ENCODE measurements around the gene GPN1. TPM values are rescaled to one million over a fixed set of nuclear protein-coding genes. Genes with fewer than 3 reads are reported as not detected.
A peak's percentile ranks its signal among the peaks of the same experiment; 100 is the strongest.

Gene GPN1
- total RNA-seq, 1 experiment from 2014 or later: 35.9 TPM

- TF ChIP-seq ATF3 (CRISPR knock-in tag; conservative IDR thresholded peaks at IDR 0.05) (no peak), KAT7 (CRISPR knock-in tag; IDR thresholded peaks at IDR 0.05; ENCODE audit: borderline replicate concordance) (no peak), USF1 (CRISPR knock-in tag; IDR thresholded peaks at IDR 0.05) (peak; percentile 94), CBFB (CRISPR knock-in tag; IDR thresholded peaks at IDR 0.05; ENCODE audit: low read depth) (no peak), ZMAT4 (CRISPR knock-in tag; IDR thresholded peaks at IDR 0.05) (no peak), SP1 (CRISPR knock-in tag; conservative IDR thresholded peaks at IDR 0.05) (peak; percentile 45; the same call in 1 of the 2 replicates), ZNF317 (CRISPR knock-in tag; IDR thresholded peaks at IDR 0.05; ENCODE audit: borderline replicate concordance, low read depth) (no peak), ATF1 (CRISPR knock-in tag; IDR thresholded peaks at IDR 0.05) (no peak), ZNF396 (CRISPR knock-in tag; IDR thresholded peaks at IDR 0.05; ENCODE audit: borderline replicate concordance) (no peak), ZNF121 (CRISPR knock-in tag; IDR thresholded peaks at IDR 0.05) (no peak), ZNF416 (CRISPR knock-in tag; IDR thresholded peaks at IDR 0.05) (no peak), SMAD4 (CRISPR knock-in tag; IDR thresholded peaks at IDR 0.05) (no peak), ZSCAN18 (CRISPR knock-in tag; IDR thresholded peaks at IDR 0.05) (no peak), MLX (CRISPR knock-in tag; IDR thresholded peaks at IDR 0.05) (no peak)
Observed at GRCh38 chr2:27582695-27583389, 46.0 kb upstream of the GPN1 start, which contains the start of gene ZNF512 (continued).

GRCh38 chr2:27583390-27583915 lies 45.4 kb upstream of the GPN1 start:
- TF ChIP-seq ESRRA (CRISPR knock-in tag; IDR thresholded peaks at IDR 0.05; ENCODE audit: borderline replicate concordance) (no peak), ATF1 (CRISPR knock-in tag; IDR thresholded peaks at IDR 0.05) (no peak), USF1 (CRISPR knock-in tag; IDR thresholded peaks at IDR 0.05) (no peak), CBFB (CRISPR knock-in tag; IDR thresholded peaks at IDR 0.05; ENCODE audit: low read depth) (no peak), JUN (CRISPR knock-in tag; IDR thresholded peaks at IDR 0.05) (no peak), MYBL2 (CRISPR knock-in tag; IDR thresholded peaks at IDR 0.05) (no peak), RELA (CRISPR knock-in tag; IDR thresholded peaks at IDR 0.05; ENCODE audit: borderline replicate concordance) (no peak), MXD4 (CRISPR knock-in tag; IDR thresholded peaks at IDR 0.05; ENCODE audit: borderline replicate concordance) (no peak), ZSCAN18 (CRISPR knock-in tag; IDR thresholded peaks at IDR 0.05) (no peak), NFE2L1 (CRISPR knock-in tag; IDR thresholded peaks at IDR 0.05) (no peak), ZNF138 (CRISPR knock-in tag; conservative IDR thresholded peaks at IDR 0.05) (no peak), ZNF317 (CRISPR knock-in tag; IDR thresholded peaks at IDR 0.05; ENCODE audit: borderline replicate concordance, low read depth) (no peak), ZBTB21 (CRISPR knock-in tag; IDR thresholded peaks at IDR 0.05; ENCODE audit: borderline replicate concordance) (no peak), SMAD3 (CRISPR knock-in tag; IDR thresholded peaks at IDR 0.05; ENCODE audit: borderline replicate concordance) (no peak), PRDM15 (CRISPR knock-in tag; IDR thresholded peaks at IDR 0.05) (no peak), CREB1 (CRISPR knock-in tag; IDR thresholded peaks at IDR 0.05) (no peak), ZNF232 (CRISPR knock-in tag; IDR thresholded peaks at IDR 0.05) (no peak)
- ChIA-PET POLR2A (no interaction called here), CTCF (interaction anchor here (1.0 kb wide), 1 partner anchor 174 kb away, joined by 3 read pairs; the partner anchor contains the start of gene PPM1G)
- no peaks in the 10 kb centered on the region; the same call in 1 of the 2 replicates for H3K36me3 Mint-ChIP-seq
- DNase-seq (ENCODE audit: low spot score) (no peak), ATAC-seq (no peak)
- peaks cover 41% of the 10 kb centered on the region for H3K27me3 Mint-ChIP-seq (ENCODE audit: low read depth)
- H3K4me3 Mint-ChIP-seq: peak overlapping the region; percentile 96
- H3K27ac Mint-ChIP-seq: peak overlapping the region; percentile 88
- H3K4me1 Mint-ChIP-seq: peaks cover 19% of the 10 kb centered on the region
- peaks cover 11% of the 10 kb centered on the region for H3K9me3 Mint-ChIP-seq
